Activated CD4-positive, alpha-beta T cell treated with anti-CD3 and anti-CD28 coated beads, Interleukin-2, amount 10 ng/mL, durations not matched to agents 24 days and 14 days (primary cell): Measurements from ENCODE around the gene MCF2L2. TPM values are rescaled to one million over a fixed set of nuclear protein-coding genes. Genes with fewer than 3 reads are reported as not detected.
A peak's percentile ranks its signal among the peaks of the same experiment; 100 is the strongest.
"Not testable (repeated sequence)": the region's sequence is repeated elsewhere in the genome, so short reads cannot be mapped to it uniquely, and the experiment has no call there.

ENCODE experiments used
- DNase-seq: peaks from one replicate; pipeline ENCODE4 v3.0.0; 2022
- H3K27ac Mint-ChIP-seq: one replicate; pipeline ENCODE4 v1.8.0; 2022; ENCODE audit warnings: mild to moderate bottlenecking, mixed read lengths
- H3K27me3 Mint-ChIP-seq: one replicate; pipeline ENCODE4 v1.8.0; 2022; ENCODE audit warnings: mixed read lengths
- H3K36me3 Mint-ChIP-seq: one replicate; pipeline ENCODE4 v1.8.0; 2022; ENCODE audit warnings: low read depth, mild to moderate bottlenecking, mixed read lengths
- H3K4me1 Mint-ChIP-seq: one replicate; pipeline ENCODE4 v1.8.0; 2021; ENCODE audit warnings: mixed read lengths
- H3K4me3 Mint-ChIP-seq: one replicate; pipeline ENCODE4 v1.8.0; 2022; ENCODE audit warnings: mild to moderate bottlenecking, moderate library complexity, mixed read lengths
- H3K9me3 Mint-ChIP-seq: one replicate; pipeline ENCODE4 v1.8.0; 2021; ENCODE audit warnings: mixed read lengths
- intact Hi-C: fragments of 100-400 bp; cut with micrococcal nuclease; formaldehyde crosslinking; loops from one replicate; pipeline ENCODE4 v1.15.1; 2023
- total RNA-seq: library from RNA; stranded (reverse); gene quantifications from 2 replicates; pipeline ENCODE4 v1.2.3, GENCODE V29; 2022

The MCF2L2 gene
- total RNA-seq, 1 donor from 2014 or later: 4.8 TPM

GRCh38 chr3:183435661-183436060 is 7.2 kb upstream of the MCF2L2 start:
- peaks cover 8% of the 10 kb centered on the region for H3K9me3 Mint-ChIP-seq
- no peaks in the 10 kb centered on the region for H3K27me3 Mint-ChIP-seq
- peaks cover 46% of the 10 kb centered on the region for H3K4me1 Mint-ChIP-seq
- DNase-seq: peak; percentile 67
- H3K27ac Mint-ChIP-seq: peak overlapping the region; percentile 1
- H3K4me3 Mint-ChIP-seq: no peak overlapping the region
- peaks cover 4% of the 10 kb centered on the region for H3K36me3 Mint-ChIP-seq
- intact Hi-C loops: no loop called here

GRCh38 chr3:183434992-183435391 is 6.6 kb upstream of the MCF2L2 start:
- Mint-ChIP-seq H3K4me1 (peaks cover 48% of the 10 kb centered on the region), H3K27ac (no peak overlapping the region), H3K36me3 (peaks cover 2% of the 10 kb centered on the region), H3K4me3 (no peak overlapping the region), H3K9me3 (peaks cover 4% of the 10 kb centered on the region), H3K27me3 (no peaks in the 10 kb centered on the region)
- intact Hi-C loops: loop anchor here (5.0 kb wide), 2 partner anchors 202 to 468 kb away; partner anchors contain the start of gene KLHL24
- no peak for DNase-seq

- intact Hi-C loops: loop anchor here (5.0 kb wide), 2 partner anchors 203 to 467 kb away; partner anchors contain the start of gene KLHL24
- DNase-seq: no peak
- Mint-ChIP-seq H3K9me3 (peaks cover 2% of the 10 kb centered on the region), H3K4me1 (peaks cover 48% of the 10 kb centered on the region), H3K36me3 (peaks cover under 1% of the 10 kb centered on the region), H3K4me3 (no peak overlapping the region), H3K27me3 (no peaks in the 10 kb centered on the region), H3K27ac (no peak overlapping the region)
Observed at GRCh38 chr3:183434503-183434902, 6.1 kb upstream of the MCF2L2 start.

- DNase-seq: peak; percentile 73
- peak overlapping the region; percentile 93 for H3K27ac Mint-ChIP-seq
- intact Hi-C loops: loop anchor here (1.0 to 5.0 kb wide), 5 partner anchors 17 to 463 kb away; partner anchors contain the start of gene KLHL24
- no peaks in the 10 kb centered on the region for H3K9me3 Mint-ChIP-seq
- no peaks in the 10 kb centered on the region for H3K36me3 Mint-ChIP-seq
- peak overlapping the region; percentile 30 for H3K4me3 Mint-ChIP-seq
- peaks cover 2% of the 10 kb centered on the region for H3K27me3 Mint-ChIP-seq
- peaks cover 36% of the 10 kb centered on the region for H3K4me1 Mint-ChIP-seq
Observed at GRCh38 chr3:183430325-183430957, 2.0 kb upstream of the MCF2L2 start.

GRCh38 chr3:183427876-183428446 is 458 bp downstream of the MCF2L2 start:
- Mint-ChIP-seq H3K27ac (peak overlapping the region; percentile 57), H3K27me3 (peaks cover 2% of the 10 kb centered on the region)

GRCh38 chr3:183427196-183427875 is 1.1 kb downstream of the MCF2L2 start:
- no peaks in the 10 kb centered on the region for H3K36me3 Mint-ChIP-seq
- peak overlapping the region; percentile 82 for H3K4me3 Mint-ChIP-seq
- intact Hi-C loops: no loop called here
- peak; percentile 54 for DNase-seq
- H3K4me1 Mint-ChIP-seq: peaks cover 35% of the 10 kb centered on the region
- peaks cover 2% of the 10 kb centered on the region for H3K27me3 Mint-ChIP-seq
- no peaks in the 10 kb centered on the region for H3K9me3 Mint-ChIP-seq
- peak overlapping the region; percentile 57 for H3K27ac Mint-ChIP-seq

More at GRCh38 chr3:183427876-183428446, 458 bp downstream of the MCF2L2 start:
- no peaks in the 10 kb centered on the region for H3K36me3 Mint-ChIP-seq
- H3K9me3 Mint-ChIP-seq: no peaks in the 10 kb centered on the region
- peak overlapping the region; percentile 82 for H3K4me3 Mint-ChIP-seq
- DNase-seq: peak; percentile 82
- intact Hi-C loops: loop anchor here (1.0 kb wide), 2 partner anchors 41 to 142 kb away; no protein-coding TSS in a partner anchor
- peaks cover 35% of the 10 kb centered on the region for H3K4me1 Mint-ChIP-seq

- H3K27ac Mint-ChIP-seq, H3K4me1 Mint-ChIP-seq, intact Hi-C loops, H3K4me3 Mint-ChIP-seq: not testable (repeated sequence)
- peaks cover 39% of the 10 kb centered on the region for H3K9me3 Mint-ChIP-seq
- DNase-seq: peak; percentile 35
- peaks cover 13% of the 10 kb centered on the region for H3K27me3 Mint-ChIP-seq
- peaks cover 13% of the 10 kb centered on the region for H3K36me3 Mint-ChIP-seq
Observed at GRCh38 chr3:183418807-183419206, 9.6 kb downstream of the MCF2L2 start.

GRCh38 chr3:183411216-183411922 is 17.1 kb downstream of the MCF2L2 start:
- H3K9me3 Mint-ChIP-seq: peaks cover 8% of the 10 kb centered on the region
- no peaks in the 10 kb centered on the region for H3K4me1 Mint-ChIP-seq
- intact Hi-C loops: no loop called here
- H3K27ac Mint-ChIP-seq: no peak overlapping the region
- no peak for DNase-seq
- H3K4me3 Mint-ChIP-seq: no peak overlapping the region
- peaks cover 20% of the 10 kb centered on the region for H3K27me3 Mint-ChIP-seq
- no peaks in the 10 kb centered on the region for H3K36me3 Mint-ChIP-seq

- no peak overlapping the region for H3K27ac Mint-ChIP-seq
- intact Hi-C loops: no loop called here
- H3K9me3 Mint-ChIP-seq: peaks cover 8% of the 10 kb centered on the region
- no peak for DNase-seq
- H3K4me3 Mint-ChIP-seq: no peak overlapping the region
- H3K27me3 Mint-ChIP-seq: peaks cover 20% of the 10 kb centered on the region
- no peaks in the 10 kb centered on the region for H3K36me3 Mint-ChIP-seq
- no peaks in the 10 kb centered on the region for H3K4me1 Mint-ChIP-seq
Observed at GRCh38 chr3:183410759-183411158, 17.7 kb downstream of the MCF2L2 start.

GRCh38 chr3:183410280-183410679 is 18.1 kb downstream of the MCF2L2 start:
- Mint-ChIP-seq H3K4me3 (no peak overlapping the region), H3K4me1 (no peaks in the 10 kb centered on the region), H3K9me3 (peaks cover 8% of the 10 kb centered on the region), H3K27ac (no peak overlapping the region), H3K36me3 (no peaks in the 10 kb centered on the region), H3K27me3 (peaks cover 19% of the 10 kb centered on the region)
- DNase-seq: no peak
- intact Hi-C loops: no loop called here

GRCh38 chr3:183409219-183409618 is 19.2 kb downstream of the MCF2L2 start:
- peaks cover 3% of the 10 kb centered on the region for H3K4me1 Mint-ChIP-seq
- no peaks in the 10 kb centered on the region for H3K9me3 Mint-ChIP-seq
- H3K27me3 Mint-ChIP-seq: peaks cover 11% of the 10 kb centered on the region
- no peak overlapping the region for H3K27ac Mint-ChIP-seq
- H3K36me3 Mint-ChIP-seq: no peaks in the 10 kb centered on the region
- intact Hi-C loops: no loop called here
- no peak overlapping the region for H3K4me3 Mint-ChIP-seq
- DNase-seq: no peak

- intact Hi-C loops: no loop called here
- Mint-ChIP-seq H3K36me3 (no peaks in the 10 kb centered on the region), H3K9me3 (no peaks in the 10 kb centered on the region), H3K27me3 (peaks cover 2% of the 10 kb centered on the region), H3K4me1 (peaks cover 7% of the 10 kb centered on the region), H3K27ac (no peak overlapping the region), H3K4me3 (no peak overlapping the region)
- no peak for DNase-seq
Observed at GRCh38 chr3:183401678-183402077, 26.7 kb downstream of the MCF2L2 start.

GRCh38 chr3:183400352-183400751 is 28.1 kb downstream of the MCF2L2 start:
- Mint-ChIP-seq H3K36me3 (no peaks in the 10 kb centered on the region), H3K4me1 (peaks cover 7% of the 10 kb centered on the region), H3K4me3 (no peak overlapping the region), H3K9me3 (no peaks in the 10 kb centered on the region), H3K27ac (no peak overlapping the region), H3K27me3 (peaks cover 5% of the 10 kb centered on the region)
- no peak for DNase-seq
- intact Hi-C loops: no loop called here
